PC-9 (cell line): Measurements from ENCODE around the gene MLH1.

Experiments
- EZH2 ChIP-seq: fragments of 200-600 bp; sonication (generic); IDR thresholded peaks from 2 replicates; pipeline ENCODE4 v1.8.0; 2017; ENCODE audit warnings: antibody characterized with exemption, low read depth
- TF ChIP-seq, protein P1 (sequence below): fragments of 200-600 bp; sonication (generic); conservative IDR thresholded peaks from 2 replicates; pipeline ENCODE4 v1.6.1; 2017; ENCODE audit warnings: mixed run types, antibody characterized with exemption, mild to moderate bottlenecking, moderate library complexity

GRCh38 chr3:37097776-37098175 is 104.5 kb downstream of the MLH1 start:
- TF ChIP-seq, protein P1, sequence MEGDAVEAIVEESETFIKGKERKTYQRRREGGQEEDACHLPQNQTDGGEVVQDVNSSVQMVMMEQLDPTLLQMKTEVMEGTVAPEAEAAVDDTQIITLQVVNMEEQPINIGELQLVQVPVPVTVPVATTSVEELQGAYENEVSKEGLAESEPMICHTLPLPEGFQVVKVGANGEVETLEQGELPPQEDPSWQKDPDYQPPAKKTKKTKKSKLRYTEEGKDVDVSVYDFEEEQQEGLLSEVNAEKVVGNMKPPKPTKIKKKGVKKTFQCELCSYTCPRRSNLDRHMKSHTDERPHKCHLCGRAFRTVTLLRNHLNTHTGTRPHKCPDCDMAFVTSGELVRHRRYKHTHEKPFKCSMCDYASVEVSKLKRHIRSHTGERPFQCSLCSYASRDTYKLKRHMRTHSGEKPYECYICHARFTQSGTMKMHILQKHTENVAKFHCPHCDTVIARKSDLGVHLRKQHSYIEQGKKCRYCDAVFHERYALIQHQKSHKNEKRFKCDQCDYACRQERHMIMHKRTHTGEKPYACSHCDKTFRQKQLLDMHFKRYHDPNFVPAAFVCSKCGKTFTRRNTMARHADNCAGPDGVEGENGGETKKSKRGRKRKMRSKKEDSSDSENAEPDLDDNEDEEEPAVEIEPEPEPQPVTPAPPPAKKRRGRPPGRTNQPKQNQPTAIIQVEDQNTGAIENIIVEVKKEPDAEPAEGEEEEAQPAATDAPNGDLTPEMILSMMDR: no peak
- TF ChIP-seq EZH2: no peak
